ENCODE results near the gene ALPG.
"Not testable (repeated sequence)": the region's sequence is repeated elsewhere in the genome, so short reads cannot be mapped to it uniquely, and the experiment has no call there.

- not testable (repeated sequence) for TF ChIP-seq ZNF24 (IDR thresholded peaks at IDR 0.05)
- TF ChIP-seq CTCF (IDR thresholded peaks at IDR 0.05 in 2 of 3, conservative IDR thresholded peaks at IDR 0.05 in 1 of 3; ENCODE audit: insufficient read depth in 2 of 3, low read depth in 1 of 3, low read length in 3 of 3), result peak; percentile 73 to 81 (median 75)
Observed at GRCh38 chr2:232440220-232441018, 33.8 kb downstream of the ALPG start.
